ENCODE data around the gene LRMDA. TPM values are rescaled to one million over a fixed set of nuclear protein-coding genes. Genes with fewer than 3 reads are reported as not detected.

LRMDA gene
- total and polyA plus RNA-seq, 7 donors, result 2.8 to 22.2 (median 9.0) TPM

DNA sequence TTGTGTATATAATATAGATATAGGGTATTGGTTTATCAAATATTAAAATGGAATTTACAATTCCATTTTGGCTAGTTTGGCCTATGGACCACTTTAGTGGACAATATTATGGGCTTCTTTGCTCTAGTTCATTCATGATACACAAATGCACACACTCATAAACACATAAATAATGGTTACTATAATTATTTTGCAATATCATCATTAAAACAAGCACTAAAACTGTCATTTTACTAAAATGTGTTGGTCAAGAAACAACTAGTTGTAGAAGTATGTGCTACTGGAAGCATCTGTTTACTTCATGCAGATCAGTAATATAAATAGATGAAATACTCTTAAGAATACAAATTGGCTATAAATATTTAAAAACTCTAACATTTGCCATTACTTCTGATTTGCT is 1131.9 kb downstream of the LRMDA start:
- intact Hi-C loops (cut with DNase I), result no loop called here
- TF ChIP-seq EP300 (IDR thresholded peaks at IDR 0.05), result no peak
- no peak for TF ChIP-seq CTCF (IDR thresholded peaks at IDR 0.05)
- no peak for TF ChIP-seq POLR2A (IDR thresholded peaks at IDR 0.05)
- TF ChIP-seq POLR2AphosphoS5 (IDR thresholded peaks at IDR 0.05), result no peak
- no peaks in the 10 kb centered on the region for H3K27me3 ChIP-seq

GRCh38 chr10:76572021-76572420 is 1140.6 kb downstream of the LRMDA start:
- no peak overlapping the region for H3K4me3 ChIP-seq
- no peaks in the 10 kb centered on the region for H3K9me3 ChIP-seq
- no peaks in the 10 kb centered on the region for H3K36me3 ChIP-seq
- no peaks in the 10 kb centered on the region for H3K27me3 ChIP-seq
- 69 to 78% methylated on average over 1 of the region's 1 CpG for WGBS, 2 donors
- H3K4me1 ChIP-seq, result peaks cover 0 to 10% (median 8%) of the 10 kb centered on the region in 4 donors
- H3K27ac ChIP-seq, result no peak overlapping the region
- TF ChIP-seq EP300 (IDR thresholded peaks at IDR 0.05) (no peak), POLR2A (IDR thresholded peaks at IDR 0.05) (no peak), POLR2AphosphoS5 (IDR thresholded peaks at IDR 0.05) (peak in 2 of 4 donors; percentile 24 to 47), CTCF (IDR thresholded peaks at IDR 0.05) (no peak)
- DNase-seq, result no peak
- intact Hi-C loops (cut with DNase I), result no loop called here

More for the DNA sequence above, 1131.9 kb downstream of the LRMDA start:
- H3K4me1 ChIP-seq, result peaks cover 0 to 27% (median 19%) of the 10 kb centered on the region in 4 donors
- no peak overlapping the region for H3K4me3 ChIP-seq
- no peak for DNase-seq
- H3K36me3 ChIP-seq, result no peaks in the 10 kb centered on the region
- no peak overlapping the region for H3K27ac ChIP-seq
- H3K9me3 ChIP-seq, result no peaks in the 10 kb centered on the region

DNA sequence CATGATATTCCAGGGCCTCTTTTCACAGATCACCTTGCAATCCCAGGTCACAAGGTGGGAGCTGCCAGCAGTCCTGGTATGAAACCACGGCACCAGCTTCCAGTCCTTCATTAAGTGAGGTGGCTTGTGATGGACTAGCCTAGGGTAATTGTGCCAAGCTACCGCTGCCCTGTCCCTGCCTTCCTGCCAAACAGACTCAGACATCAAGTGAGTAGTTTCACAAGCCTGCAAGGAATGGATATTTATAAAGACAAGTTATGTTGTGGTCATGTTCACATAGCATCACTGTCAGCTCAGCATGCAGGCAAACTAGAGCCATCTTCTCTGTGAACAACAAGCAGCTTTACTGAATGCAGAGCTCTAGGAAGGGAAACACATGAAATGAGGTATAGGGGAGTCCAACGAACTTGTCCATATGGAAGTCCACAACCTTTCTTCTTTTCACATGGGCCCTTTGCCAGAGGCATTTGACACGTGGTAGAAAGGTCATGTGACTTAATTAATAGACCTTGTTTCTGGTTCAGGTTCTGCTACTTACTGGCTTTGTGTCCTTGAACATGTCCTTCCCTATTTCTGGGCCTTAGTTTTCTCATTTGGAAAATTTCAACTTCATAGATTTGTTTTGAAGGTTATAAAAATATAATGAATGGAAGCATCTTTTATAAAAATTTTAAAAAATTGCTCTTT is 1145.0 kb downstream of the LRMDA start:
- Histone ChIP-seq H3K27me3 (no peaks in the 10 kb centered on the region), H3K27ac (peak overlapping the region in 3 of 4 donors; percentile 35 to 51 (median 40)), H3K4me1 (peaks cover 0 to 16% (median 13%) of the 10 kb centered on the region in 4 donors), H3K4me3 (no peak overlapping the region), H3K9me3 (no peaks in the 10 kb centered on the region), H3K36me3 (no peaks in the 10 kb centered on the region)
- TF ChIP-seq CTCF (IDR thresholded peaks at IDR 0.05) (no peak), EP300 (IDR thresholded peaks at IDR 0.05) (no peak), POLR2AphosphoS5 (IDR thresholded peaks at IDR 0.05) (no peak), POLR2A (IDR thresholded peaks at IDR 0.05) (no peak)
- DNase-seq, result no peak
- intact Hi-C loops (cut with DNase I), result no loop called here
- WGBS, 2 donors, result 66 to 71% methylated on average over 4 of the region's 4 CpGs

DNA sequence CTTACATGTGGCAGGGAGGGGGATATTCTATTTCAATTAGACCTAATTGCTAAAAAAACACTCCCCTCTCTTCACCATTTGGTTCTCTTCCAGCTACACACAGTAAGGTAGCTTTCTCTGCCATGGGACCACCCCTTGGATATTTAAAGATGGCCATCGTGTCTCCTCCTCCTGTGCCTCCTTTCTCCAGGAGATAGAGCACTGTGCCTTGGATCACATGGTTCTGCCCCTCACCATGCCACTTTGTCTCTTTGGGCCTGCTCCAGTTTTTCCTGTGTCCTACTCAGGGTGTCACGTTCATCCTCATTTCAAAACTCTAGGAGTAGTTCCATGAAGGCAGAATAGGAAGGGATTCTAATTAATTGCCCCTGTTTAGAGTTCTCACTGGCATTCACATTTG is 1146.0 kb downstream of the LRMDA start:
- TF ChIP-seq EP300 (IDR thresholded peaks at IDR 0.05) (no peak), POLR2A (IDR thresholded peaks at IDR 0.05) (no peak)
- WGBS, 2 donors, result 87 to 90% methylated on average over 2 of the region's 2 CpGs
- peaks cover 0 to 25% (median 19%) of the 10 kb centered on the region in 4 donors for H3K4me1 ChIP-seq
- intact Hi-C loops (cut with DNase I), result no loop called here
- H3K27me3 ChIP-seq, result no peaks in the 10 kb centered on the region
- H3K27ac ChIP-seq, result no peak overlapping the region
- H3K36me3 ChIP-seq, result no peaks in the 10 kb centered on the region
- no peaks in the 10 kb centered on the region for H3K9me3 ChIP-seq
- DNase-seq, result no peak
- H3K4me3 ChIP-seq, result no peak overlapping the region

GRCh38 chr10:76581506-76582256 is 1150.3 kb downstream of the LRMDA start:
- TF ChIP-seq POLR2AphosphoS5 (IDR thresholded peaks at IDR 0.05) (no peak), POLR2A (IDR thresholded peaks at IDR 0.05) (no peak), EP300 (IDR thresholded peaks at IDR 0.05) (no peak), CTCF (IDR thresholded peaks at IDR 0.05) (no peak)
- DNase-seq, result no peak
- peaks cover 0 to 33% (median 17%) of the 10 kb centered on the region in 4 donors for H3K4me1 ChIP-seq
- H3K4me3 ChIP-seq, result no peak overlapping the region
- intact Hi-C loops (cut with DNase I), result no loop called here
- 83 to 91% methylated on average over 4 of the region's 4 CpGs for WGBS, 2 donors
- peak overlapping the region in 1 of 4 donors; percentile 49 for H3K27ac ChIP-seq
- no peaks in the 10 kb centered on the region for H3K36me3 ChIP-seq
- H3K9me3 ChIP-seq, result no peaks in the 10 kb centered on the region
- no peaks in the 10 kb centered on the region for H3K27me3 ChIP-seq

All from sigmoid colon (tissue), 7 donors.